Body of pancreas (tissue), 4 donors: ENCODE measurements around the gene MAL. TPM values are rescaled to one million over a fixed set of nuclear protein-coding genes. Genes with fewer than 3 reads are reported as not detected.

Source experiments
- ATAC-seq: fragments of 150-250 bp; one replicate; pipeline ENCODE4 v1.9.1; 2016
- DNase-seq, 4 donors: peaks; one replicate each; pipeline ENCODE4 v3.0.0-alpha.2; 2019
- H3K27ac ChIP-seq, 4 donors: fragments of 200-600 bp; sonication (generic); 1 replicate in 3 of 4; 2 replicates in 1 of 4; pipeline versions ENCODE4 v1.5.1 to v1.6.1; 2016 to 2019; ENCODE audit warnings: mild to moderate bottlenecking in 1 of 4, mixed read lengths in 1 of 4, moderate library complexity in 1 of 4
- H3K27me3 ChIP-seq, 2 donors: fragments of 200-600 bp; sonication (generic); one replicate each; pipeline ENCODE4 v1.6.0; 2016; ENCODE audit warnings: mild to moderate bottlenecking in 1 of 2
- H3K36me3 ChIP-seq, 2 donors: fragments of 200-600 bp; sonication (generic); replicated peaks in 1 of 2; 2 replicates each; pipeline ENCODE4 v1.5.1; 2016; ENCODE audit warnings: low read depth in 2 of 2; ENCODE audit not compliant: insufficient read depth in 1 of 2
- H3K4me1 ChIP-seq: fragments of 200-600 bp; sonication (generic); one replicate; pipeline ENCODE4 v1.6.0; 2016
- H3K4me3 ChIP-seq, 2 donors: fragments of 200-600 bp; sonication (generic); 1 replicate in 1 of 2; 2 replicates in 1 of 2; pipeline ENCODE4 v1.5.1; 2016 to 2019
- H3K9me3 ChIP-seq, 3 donors: fragments of 200-600 bp; sonication (generic); 1 replicate in 2 of 3; 2 replicates in 1 of 3; pipeline ENCODE4 v1.5.1; 2016
- POLR2A ChIP-seq, 3 donors: fragments of 450-650 bp; IDR thresholded peaks; one replicate each; pipeline ENCODE4 v1.6.1; 2016; ENCODE audit warnings: antibody characterized with exemption in 3 of 3, mild to moderate bottlenecking in 2 of 3
- WGBS, 2 donors: methylation state at CpG; one replicate each; pipeline ENCODE4 v1.1.5; 2017; 5-methylcytosine and 5-hydroxymethylcytosine counted together
- intact Hi-C: fragments of 100-400 bp; cut with DNase I; formaldehyde crosslinking; loops from one replicate; pipeline ENCODE4 v1.15.1; 2023
- total RNA-seq, 2 donors: library from RNA; depleted of rRNA; stranded (reverse); fragments of >200 nt; gene quantifications; one replicate each; pipeline ENCODE4 v1.1.0, GENCODE V29; 2016
- TF ChIP-seq, protein P1 (sequence below), 7 experiments: fragments of 450-650 bp in 4 of 7; fragments of 200-600 bp in 3 of 7; sonication (generic) in 3 of 7; IDR thresholded peaks; one replicate each; pipeline ENCODE4 v1.5.1; 2016 to 2019; ENCODE audit warnings: antibody characterized with exemption in 7 of 7

The MAL gene
- total RNA-seq, 2 donors from 2014 or later: not detected

DNA sequence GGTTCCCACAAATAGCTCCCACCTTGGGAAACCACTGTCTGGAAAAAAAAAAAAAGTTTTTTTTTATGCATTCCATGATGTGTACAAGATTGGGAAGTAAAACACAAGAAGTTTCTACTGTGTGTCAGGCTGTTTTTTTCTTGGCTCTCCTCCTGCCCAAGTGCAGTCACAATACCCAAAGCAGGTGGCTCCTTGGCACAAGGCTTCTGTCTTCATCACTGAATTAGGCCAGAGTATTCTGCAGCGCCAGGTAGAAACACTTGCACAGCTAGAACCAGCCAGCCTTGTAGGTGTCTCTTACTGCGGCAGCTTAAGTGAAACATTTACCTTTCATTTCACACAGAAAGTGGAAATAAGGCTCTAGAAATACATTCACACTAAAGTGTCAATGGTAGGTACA lies 23.8 kb upstream of the MAL start:
- Histone ChIP-seq H3K4me1 (peaks cover 11% of the 10 kb centered on the region), H3K9me3 (no peaks in the 10 kb centered on the region), H3K27me3 (no peaks in the 10 kb centered on the region), H3K27ac (no peak overlapping the region), H3K36me3 (no peaks in the 10 kb centered on the region), H3K4me3 (no peak overlapping the region)
- no peak for ATAC-seq
- TF ChIP-seq POLR2A (IDR thresholded peaks at IDR 0.05): no peak
- TF ChIP-seq, protein P1, sequence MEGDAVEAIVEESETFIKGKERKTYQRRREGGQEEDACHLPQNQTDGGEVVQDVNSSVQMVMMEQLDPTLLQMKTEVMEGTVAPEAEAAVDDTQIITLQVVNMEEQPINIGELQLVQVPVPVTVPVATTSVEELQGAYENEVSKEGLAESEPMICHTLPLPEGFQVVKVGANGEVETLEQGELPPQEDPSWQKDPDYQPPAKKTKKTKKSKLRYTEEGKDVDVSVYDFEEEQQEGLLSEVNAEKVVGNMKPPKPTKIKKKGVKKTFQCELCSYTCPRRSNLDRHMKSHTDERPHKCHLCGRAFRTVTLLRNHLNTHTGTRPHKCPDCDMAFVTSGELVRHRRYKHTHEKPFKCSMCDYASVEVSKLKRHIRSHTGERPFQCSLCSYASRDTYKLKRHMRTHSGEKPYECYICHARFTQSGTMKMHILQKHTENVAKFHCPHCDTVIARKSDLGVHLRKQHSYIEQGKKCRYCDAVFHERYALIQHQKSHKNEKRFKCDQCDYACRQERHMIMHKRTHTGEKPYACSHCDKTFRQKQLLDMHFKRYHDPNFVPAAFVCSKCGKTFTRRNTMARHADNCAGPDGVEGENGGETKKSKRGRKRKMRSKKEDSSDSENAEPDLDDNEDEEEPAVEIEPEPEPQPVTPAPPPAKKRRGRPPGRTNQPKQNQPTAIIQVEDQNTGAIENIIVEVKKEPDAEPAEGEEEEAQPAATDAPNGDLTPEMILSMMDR (IDR thresholded peaks at IDR 0.05): no peak
- 83 to 88% methylated on average over 2 of the region's 2 CpGs for WGBS, 2 donors
- intact Hi-C loops: no loop called here
- DNase-seq: no peak

DNA sequence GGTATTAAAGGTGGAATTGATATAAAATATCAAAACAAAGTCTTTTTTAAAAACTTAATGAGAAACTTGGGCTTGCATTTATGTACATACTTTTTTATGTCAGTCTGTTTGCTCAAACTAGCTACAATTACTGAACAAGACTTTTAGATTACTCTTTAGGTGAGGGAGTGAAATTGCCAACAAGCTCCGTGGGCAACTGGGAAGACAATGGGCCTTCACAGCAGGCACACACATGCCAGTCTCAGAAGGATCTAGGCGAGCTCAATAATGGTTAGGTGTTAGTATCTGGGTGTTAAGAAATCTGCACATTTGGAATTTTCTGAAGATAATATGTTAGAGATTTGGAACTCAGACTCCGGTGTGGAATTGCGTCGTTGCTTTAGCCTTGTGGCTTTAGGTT lies 23.0 kb upstream of the MAL start:
- H3K27me3 ChIP-seq: no peaks in the 10 kb centered on the region
- intact Hi-C loops: no loop called here
- ATAC-seq (no peak), DNase-seq (no peak)
- no peaks in the 10 kb centered on the region for H3K36me3 ChIP-seq
- peaks cover 11% of the 10 kb centered on the region for H3K4me1 ChIP-seq
- no peak overlapping the region for H3K27ac ChIP-seq
- WGBS, 2 donors: 85 to 88% methylated on average over 5 of the region's 5 CpGs
- H3K9me3 ChIP-seq: no peaks in the 10 kb centered on the region
- no peak for TF ChIP-seq POLR2A (IDR thresholded peaks at IDR 0.05)
- TF ChIP-seq, protein P1 (IDR thresholded peaks at IDR 0.05): no peak
- no peak overlapping the region for H3K4me3 ChIP-seq

DNA sequence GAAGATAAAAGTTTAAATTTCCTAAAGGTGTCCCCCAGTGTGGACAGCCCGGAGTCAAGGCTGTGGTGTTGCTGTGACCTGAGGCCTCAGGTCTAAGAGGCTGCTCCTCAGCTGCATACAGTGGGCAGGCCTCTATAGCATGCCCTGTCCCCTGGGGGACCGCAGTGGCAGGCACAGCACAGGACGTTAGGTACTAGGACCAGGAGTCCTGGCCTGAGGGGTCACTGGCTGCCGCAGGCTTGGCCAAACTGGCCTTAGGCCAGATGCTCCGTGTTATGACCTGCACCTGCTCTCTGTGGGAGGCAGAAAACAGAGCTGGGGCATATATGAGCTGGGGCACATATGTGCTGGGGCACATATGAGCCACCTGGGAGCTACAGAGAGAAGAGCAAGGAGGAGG lies 21.2 kb upstream of the MAL start:
- WGBS, 2 donors: 60 to 66% methylated on average over 4 to 5 of the region's 5 CpGs
- H3K4me1 ChIP-seq: no peaks in the 10 kb centered on the region
- no peaks in the 10 kb centered on the region for H3K36me3 ChIP-seq
- no peak overlapping the region for H3K27ac ChIP-seq
- no peak overlapping the region for H3K4me3 ChIP-seq
- no peak for ATAC-seq
- H3K27me3 ChIP-seq: no peaks in the 10 kb centered on the region
- TF ChIP-seq, protein P1 (IDR thresholded peaks at IDR 0.05): no peak
- TF ChIP-seq POLR2A (IDR thresholded peaks at IDR 0.05): no peak
- H3K9me3 ChIP-seq: no peaks in the 10 kb centered on the region
- intact Hi-C loops: no loop called here
- DNase-seq: no peak

DNA sequence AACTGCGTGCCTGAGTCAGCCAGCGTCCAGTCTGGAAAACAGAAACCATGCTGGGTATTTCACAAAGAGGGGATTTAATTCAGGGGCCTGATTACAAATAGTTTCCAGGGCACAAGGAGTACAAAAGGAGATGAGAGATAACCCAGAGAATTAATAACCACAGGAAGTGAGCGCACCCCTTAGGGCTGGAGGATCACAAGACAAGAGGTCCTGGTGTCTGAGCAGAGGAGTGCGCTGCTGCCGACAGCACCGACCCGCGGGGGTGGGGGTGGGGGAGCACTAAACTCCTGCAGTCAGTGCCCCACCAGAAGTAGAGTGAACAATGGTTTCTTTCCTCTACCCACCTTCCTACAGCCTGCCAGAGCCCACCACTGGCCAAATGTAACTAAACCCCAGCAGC lies 20.8 kb upstream of the MAL start:
- intact Hi-C loops: no loop called here
- Histone ChIP-seq H3K27me3 (no peaks in the 10 kb centered on the region), H3K9me3 (no peaks in the 10 kb centered on the region), H3K4me3 (no peak overlapping the region), H3K27ac (no peak overlapping the region), H3K4me1 (no peaks in the 10 kb centered on the region), H3K36me3 (no peaks in the 10 kb centered on the region)
- ATAC-seq: no peak
- DNase-seq: no peak
- WGBS, 2 donors: 50 to 81% methylated on average over 3 to 8 of the region's 8 CpGs
- TF ChIP-seq, protein P1 (IDR thresholded peaks at IDR 0.05): no peak
- TF ChIP-seq POLR2A (IDR thresholded peaks at IDR 0.05): no peak

DNA sequence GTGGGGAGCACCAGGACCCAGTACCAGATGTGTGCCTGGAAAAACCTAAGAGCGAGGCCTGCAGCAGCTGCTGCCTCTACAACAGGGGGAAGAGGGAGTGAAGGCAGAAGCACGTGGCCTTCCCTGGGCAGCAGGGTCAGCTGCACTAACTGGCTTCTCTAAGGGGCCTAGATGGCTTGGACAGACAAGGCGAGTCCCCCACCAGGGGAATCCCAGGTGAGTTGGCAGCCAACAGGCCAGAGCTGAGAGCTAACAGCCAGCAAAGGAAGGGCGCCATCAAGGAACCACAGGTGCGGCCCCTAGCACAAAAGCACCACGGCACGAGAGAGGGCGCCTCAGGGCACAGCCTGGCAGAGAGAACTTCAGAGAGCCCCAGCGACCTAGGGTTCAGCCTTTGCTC lies 19.8 kb upstream of the MAL start:
- intact Hi-C loops: no loop called here
- no peaks in the 10 kb centered on the region for H3K4me1 ChIP-seq
- H3K36me3 ChIP-seq: no peaks in the 10 kb centered on the region
- no peaks in the 10 kb centered on the region for H3K27me3 ChIP-seq
- TF ChIP-seq POLR2A (IDR thresholded peaks at IDR 0.05): no peak
- TF ChIP-seq, protein P1 (IDR thresholded peaks at IDR 0.05): no peak
- ATAC-seq (no peak), DNase-seq (no peak)
- no peaks in the 10 kb centered on the region for H3K9me3 ChIP-seq
- no peak overlapping the region for H3K27ac ChIP-seq
- WGBS, 2 donors: 83 to 88% methylated on average over 8 to 9 of the region's 9 CpGs
- H3K4me3 ChIP-seq: no peak overlapping the region
